ENCODE results near the gene MTAP. TPM values are rescaled to one million over a fixed set of nuclear protein-coding genes. Genes with fewer than 3 reads are reported as not detected.

The MTAP gene
- total RNA-seq, 1 donor: 36.7 TPM

DNA sequence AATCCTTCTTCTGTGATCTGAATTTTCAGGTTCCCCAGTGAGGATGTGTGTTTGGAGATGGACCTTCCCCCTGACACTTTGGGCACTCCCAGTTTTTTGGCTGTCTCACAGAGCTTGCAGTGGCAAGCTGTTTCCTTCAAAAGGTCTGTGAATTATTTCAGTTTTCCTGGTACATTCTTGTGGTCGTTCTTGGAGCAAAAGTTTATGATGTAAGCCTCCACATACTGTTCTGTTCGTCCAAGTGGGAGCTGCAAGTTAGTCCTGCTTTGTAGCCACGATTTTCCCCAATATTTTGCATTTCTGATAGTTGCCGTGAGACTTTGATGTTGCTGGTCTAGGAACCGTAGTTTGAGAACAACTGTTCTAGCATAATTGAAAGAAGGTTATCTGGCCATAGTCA, 88.3 kb downstream of the MTAP start:
- DNase-seq (ENCODE audit: low read depth): peak; percentile 21
- TF ChIP-seq, protein P1, sequence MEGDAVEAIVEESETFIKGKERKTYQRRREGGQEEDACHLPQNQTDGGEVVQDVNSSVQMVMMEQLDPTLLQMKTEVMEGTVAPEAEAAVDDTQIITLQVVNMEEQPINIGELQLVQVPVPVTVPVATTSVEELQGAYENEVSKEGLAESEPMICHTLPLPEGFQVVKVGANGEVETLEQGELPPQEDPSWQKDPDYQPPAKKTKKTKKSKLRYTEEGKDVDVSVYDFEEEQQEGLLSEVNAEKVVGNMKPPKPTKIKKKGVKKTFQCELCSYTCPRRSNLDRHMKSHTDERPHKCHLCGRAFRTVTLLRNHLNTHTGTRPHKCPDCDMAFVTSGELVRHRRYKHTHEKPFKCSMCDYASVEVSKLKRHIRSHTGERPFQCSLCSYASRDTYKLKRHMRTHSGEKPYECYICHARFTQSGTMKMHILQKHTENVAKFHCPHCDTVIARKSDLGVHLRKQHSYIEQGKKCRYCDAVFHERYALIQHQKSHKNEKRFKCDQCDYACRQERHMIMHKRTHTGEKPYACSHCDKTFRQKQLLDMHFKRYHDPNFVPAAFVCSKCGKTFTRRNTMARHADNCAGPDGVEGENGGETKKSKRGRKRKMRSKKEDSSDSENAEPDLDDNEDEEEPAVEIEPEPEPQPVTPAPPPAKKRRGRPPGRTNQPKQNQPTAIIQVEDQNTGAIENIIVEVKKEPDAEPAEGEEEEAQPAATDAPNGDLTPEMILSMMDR (IDR thresholded peaks at IDR 0.05; ENCODE audit: insufficient read depth, low read depth, low read length): no peak
- H3K4me3 ChIP-seq (ENCODE audit: low read depth, low read length): no peak overlapping the region

DNA sequence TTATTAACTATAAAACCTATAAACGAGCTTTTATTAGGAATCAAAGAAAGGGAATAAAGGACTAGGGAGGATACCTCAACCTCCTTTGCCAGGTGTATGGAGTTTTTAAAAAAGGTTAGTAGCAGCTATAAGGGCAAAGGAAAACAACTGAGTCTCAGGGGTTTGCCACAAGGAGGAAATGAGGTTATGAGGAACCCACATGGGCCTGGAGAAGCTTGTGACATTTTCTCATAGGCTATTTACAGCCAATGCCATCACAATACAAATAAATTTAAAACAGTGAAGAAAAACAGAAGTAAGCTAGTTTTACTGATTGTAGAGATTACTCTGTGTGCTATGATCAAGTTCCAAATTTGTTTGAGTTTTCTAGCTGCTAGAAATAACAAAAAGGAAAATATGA, 99.1 kb downstream of the MTAP start:
- TF ChIP-seq, protein P1 (IDR thresholded peaks at IDR 0.05; ENCODE audit: insufficient read depth, low read depth, low read length): no peak
- H3K4me3 ChIP-seq (ENCODE audit: low read depth, low read length): no peak overlapping the region
- DNase-seq (ENCODE audit: low read depth): no peak

DNA sequence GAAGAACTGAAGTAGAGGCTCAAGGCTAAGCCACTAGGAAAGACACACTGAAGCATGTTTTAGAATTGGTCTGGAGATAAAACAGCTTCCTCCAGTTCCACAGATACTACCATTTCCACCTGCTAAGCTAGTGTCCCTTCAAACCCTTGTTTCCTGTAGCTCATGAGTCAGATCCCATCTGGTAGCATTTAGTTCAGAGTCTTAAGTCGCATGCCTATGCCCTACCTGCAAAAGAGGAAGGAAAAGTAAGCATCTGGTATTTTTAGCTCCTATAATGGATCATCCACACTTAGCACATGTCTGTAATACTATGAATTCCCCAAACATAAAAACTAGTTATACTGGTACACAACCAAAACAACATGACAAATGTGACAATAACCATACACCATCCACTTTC, 99.7 kb downstream of the MTAP start:
- H3K4me3 ChIP-seq (ENCODE audit: low read depth, low read length): no peak overlapping the region
- TF ChIP-seq, protein P1 (IDR thresholded peaks at IDR 0.05; ENCODE audit: insufficient read depth, low read depth, low read length): no peak
- DNase-seq (ENCODE audit: low read depth): no peak

DNA sequence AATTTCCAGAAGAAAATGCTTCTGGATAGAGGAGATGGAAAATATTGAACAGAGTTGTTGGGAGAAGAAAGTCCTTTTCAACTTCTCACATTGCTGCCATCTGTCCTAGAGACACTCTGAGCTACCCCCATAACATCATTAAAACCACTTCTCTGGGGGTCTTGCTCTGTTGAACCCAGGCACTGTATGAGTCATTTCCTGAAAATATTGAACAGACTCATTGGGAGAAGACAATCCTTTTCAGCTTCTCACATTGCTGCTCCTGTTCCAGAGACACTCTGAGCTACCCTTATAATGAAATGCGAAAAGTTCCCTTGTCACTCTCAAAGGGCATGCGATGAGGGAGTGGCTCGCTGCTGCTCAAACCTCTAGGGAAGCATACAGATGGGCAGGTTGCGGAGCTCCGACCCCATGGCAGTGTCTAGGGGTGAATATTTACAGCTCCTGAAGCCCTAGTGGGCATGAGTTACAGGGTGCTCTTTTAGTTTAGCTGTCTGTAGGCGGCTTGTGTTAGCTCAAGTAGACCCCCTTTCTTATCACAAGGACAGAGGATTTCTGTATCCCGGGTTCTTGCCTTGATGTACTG, 101.0 kb downstream of the MTAP start:
- no peak overlapping the region for H3K4me3 ChIP-seq (ENCODE audit: low read depth, low read length)
- TF ChIP-seq, protein P1 (IDR thresholded peaks at IDR 0.05; ENCODE audit: insufficient read depth, low read depth, low read length): no peak
- no peak for DNase-seq (ENCODE audit: low read depth)

DNA sequence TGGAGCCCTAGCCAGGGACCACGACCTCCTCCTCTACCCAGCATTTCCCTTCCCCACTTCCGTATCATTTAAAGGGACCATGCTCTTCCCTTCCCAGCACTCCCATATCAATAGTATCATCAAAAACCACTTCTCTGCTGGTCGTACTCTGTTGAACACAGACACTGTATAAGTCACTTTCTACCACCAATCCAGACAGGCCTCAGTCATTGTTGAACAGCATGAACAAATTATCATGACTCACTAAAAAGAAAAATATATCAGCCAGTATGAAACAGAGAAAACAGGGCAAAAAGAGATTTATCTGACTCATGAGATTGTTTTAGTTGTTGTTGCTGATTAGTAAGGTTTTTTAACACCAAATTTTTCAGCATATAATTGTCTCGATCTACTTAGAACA, 101.9 kb downstream of the MTAP start:
- DNase-seq (ENCODE audit: low read depth): no peak
- no peak overlapping the region for H3K4me3 ChIP-seq (ENCODE audit: low read depth, low read length)
- TF ChIP-seq, protein P1 (IDR thresholded peaks at IDR 0.05; ENCODE audit: insufficient read depth, low read depth, low read length): no peak

DNA sequence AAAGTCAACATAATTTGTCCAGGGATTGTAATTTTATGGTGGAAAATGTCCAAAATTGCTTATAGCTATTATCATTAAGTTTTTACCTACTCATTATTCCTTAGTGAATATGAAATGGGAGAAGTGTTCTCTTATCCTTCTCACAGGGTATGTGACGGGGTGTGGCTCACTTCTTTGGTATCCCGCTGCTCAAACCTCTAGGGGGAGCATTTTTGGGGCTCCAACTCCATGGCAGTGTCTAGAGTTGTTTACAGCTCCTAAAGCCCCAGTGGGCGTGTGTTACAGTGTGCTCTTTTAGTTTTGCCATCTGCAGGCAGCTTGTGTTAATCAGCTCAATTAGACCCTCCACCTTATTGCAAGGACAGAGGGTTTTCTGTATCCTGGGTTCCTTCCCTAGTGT, 102.3 kb downstream of the MTAP start:
- H3K4me3 ChIP-seq (ENCODE audit: low read depth, low read length): no peak overlapping the region
- TF ChIP-seq, protein P1 (IDR thresholded peaks at IDR 0.05; ENCODE audit: insufficient read depth, low read depth, low read length): peak; percentile 3
- no peak for DNase-seq (ENCODE audit: low read depth)

DNA sequence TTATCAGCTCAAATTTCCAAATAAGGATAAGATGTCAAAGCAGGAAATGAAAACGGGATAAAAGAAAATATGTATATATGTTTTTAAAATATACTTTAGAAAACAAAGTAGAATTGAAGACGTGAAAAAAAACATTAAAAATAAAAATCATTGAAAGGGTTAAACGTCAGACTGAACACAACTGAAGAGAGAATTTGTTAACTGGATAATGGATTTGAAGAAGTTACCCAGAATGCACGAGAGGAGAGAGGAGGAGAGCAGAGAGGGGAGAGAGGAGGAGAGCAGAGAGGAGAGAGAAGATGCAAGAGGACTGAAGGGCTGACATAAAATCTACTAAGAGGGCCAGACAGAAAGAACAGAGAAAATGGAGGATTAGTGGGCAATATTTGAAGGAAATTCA, 103.8 kb downstream of the MTAP start:
- TF ChIP-seq, protein P1 (IDR thresholded peaks at IDR 0.05; ENCODE audit: insufficient read depth, low read depth, low read length): no peak
- no peak overlapping the region for H3K4me3 ChIP-seq (ENCODE audit: low read depth, low read length)
- no peak for DNase-seq (ENCODE audit: low read depth)

Measured in fibroblast of villous mesenchyme (primary cell).